LoVo (cell line): ENCODE measurements around the gene RASAL2.

ENCODE experiments used
- DNase-seq: peaks from one replicate; pipeline ENCODE4 v3.0.0-alpha.2; 2016; ENCODE audit warnings: low spot score

Gene RASAL2

GRCh38 chr1:178458203-178458602 lies 364.3 kb downstream of the RASAL2 start:
- no peak for DNase-seq

GRCh38 chr1:178461104-178461503 lies 367.2 kb downstream of the RASAL2 start:
- DNase-seq = no peak

GRCh38 chr1:178461701-178462100 lies 367.8 kb downstream of the RASAL2 start:
- no peak for DNase-seq

GRCh38 chr1:178464141-178464540 lies 370.2 kb downstream of the RASAL2 start:
- DNase-seq = no peak

- no peak for DNase-seq
These were observed 370.7 kb downstream of the RASAL2 start for GRCh38 chr1:178464566-178464965.

- DNase-seq = no peak
These were observed 371.1 kb downstream of the RASAL2 start for GRCh38 chr1:178465011-178465410.

- no peak for DNase-seq
These were observed 373.9 kb downstream of the RASAL2 start for GRCh38 chr1:178467837-178468236.

GRCh38 chr1:178470411-178470960 lies 376.6 kb downstream of the RASAL2 start:
- DNase-seq = peak; percentile 62

GRCh38 chr1:178472531-178472930 lies 378.6 kb downstream of the RASAL2 start:
- no peak for DNase-seq

GRCh38 chr1:178477373-178477772 lies 383.5 kb downstream of the RASAL2 start:
- DNase-seq = no peak

- no peak for DNase-seq
These were observed 383.9 kb downstream of the RASAL2 start for GRCh38 chr1:178477841-178478240.

GRCh38 chr1:178483251-178483957 lies 389.5 kb downstream of the RASAL2 start:
- no peak for DNase-seq

GRCh38 chr1:178484698-178485225 lies 390.9 kb downstream of the RASAL2 start:
- DNase-seq = no peak

GRCh38 chr1:178485541-178485981 lies 391.7 kb downstream of the RASAL2 start:
- no peak for DNase-seq

- DNase-seq = no peak
These were observed 392.5 kb downstream of the RASAL2 start for GRCh38 chr1:178486100-178487069.

- DNase-seq = no peak
These were observed 393.2 kb downstream of the RASAL2 start for GRCh38 chr1:178487070-178487615.

- no peak for DNase-seq
These were observed 394.5 kb downstream of the RASAL2 start for GRCh38 chr1:178488393-178488792.

GRCh38 chr1:178489399-178489798 lies 395.5 kb downstream of the RASAL2 start:
- DNase-seq = no peak

- no peak for DNase-seq
These were observed 396.2 kb downstream of the RASAL2 start for GRCh38 chr1:178490136-178490535.

GRCh38 chr1:178490967-178491366 lies 397.1 kb downstream of the RASAL2 start:
- DNase-seq = no peak

GRCh38 chr1:178491721-178492120 lies 397.8 kb downstream of the RASAL2 start:
- no peak for DNase-seq

GRCh38 chr1:178492341-178492740 lies 398.4 kb downstream of the RASAL2 start:
- no peak for DNase-seq
